ENCODE measurements around the gene ARSG. TPM values are rescaled to one million over a fixed set of nuclear protein-coding genes. Genes with fewer than 3 reads are reported as not detected.
"Not testable (repeated sequence)": the region's sequence is repeated elsewhere in the genome, so short reads cannot be mapped to it uniquely, and the experiment has no call there.

ARSG gene
- total RNA-seq, 2 donors from 2014 or later: 0.24 to 0.79 TPM

DNA sequence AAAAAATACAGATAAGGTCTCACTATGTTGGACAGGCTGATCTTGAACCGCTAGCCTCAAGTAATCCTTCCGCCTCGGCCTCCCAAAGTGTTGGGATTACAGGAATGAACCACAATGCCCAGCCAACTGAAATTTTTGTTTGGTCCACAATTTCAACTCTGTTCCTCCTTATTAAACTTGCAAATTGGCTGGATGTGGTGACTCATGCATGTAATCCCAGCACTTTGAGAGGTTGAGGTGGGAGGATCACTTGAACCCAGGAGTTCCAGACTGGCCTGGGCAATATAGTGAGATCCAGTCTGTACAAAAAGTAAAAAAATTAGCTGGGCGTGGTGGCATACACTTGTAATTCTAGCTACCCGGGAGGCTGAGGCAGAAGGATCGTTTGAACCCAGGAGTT is 13.4 kb downstream of the ARSG start:
- TF ChIP-seq, protein P1, sequence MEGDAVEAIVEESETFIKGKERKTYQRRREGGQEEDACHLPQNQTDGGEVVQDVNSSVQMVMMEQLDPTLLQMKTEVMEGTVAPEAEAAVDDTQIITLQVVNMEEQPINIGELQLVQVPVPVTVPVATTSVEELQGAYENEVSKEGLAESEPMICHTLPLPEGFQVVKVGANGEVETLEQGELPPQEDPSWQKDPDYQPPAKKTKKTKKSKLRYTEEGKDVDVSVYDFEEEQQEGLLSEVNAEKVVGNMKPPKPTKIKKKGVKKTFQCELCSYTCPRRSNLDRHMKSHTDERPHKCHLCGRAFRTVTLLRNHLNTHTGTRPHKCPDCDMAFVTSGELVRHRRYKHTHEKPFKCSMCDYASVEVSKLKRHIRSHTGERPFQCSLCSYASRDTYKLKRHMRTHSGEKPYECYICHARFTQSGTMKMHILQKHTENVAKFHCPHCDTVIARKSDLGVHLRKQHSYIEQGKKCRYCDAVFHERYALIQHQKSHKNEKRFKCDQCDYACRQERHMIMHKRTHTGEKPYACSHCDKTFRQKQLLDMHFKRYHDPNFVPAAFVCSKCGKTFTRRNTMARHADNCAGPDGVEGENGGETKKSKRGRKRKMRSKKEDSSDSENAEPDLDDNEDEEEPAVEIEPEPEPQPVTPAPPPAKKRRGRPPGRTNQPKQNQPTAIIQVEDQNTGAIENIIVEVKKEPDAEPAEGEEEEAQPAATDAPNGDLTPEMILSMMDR (IDR thresholded peaks at IDR 0.05): no peak
- Histone ChIP-seq H3K27me3 (no peaks in the 10 kb centered on the region), H3K4me3 (no peak overlapping the region), H3K4me1 (no peaks in the 10 kb centered on the region), H3K9ac (ENCODE audit: low read depth in 2 of 2, low read length in 2 of 2) (no peak overlapping the region), H3K36me3 (no peaks in the 10 kb centered on the region), H3K27ac (no peak overlapping the region), H3K9me3 (no peaks in the 10 kb centered on the region)
- intact Hi-C loops (cut with DNase I): no loop called here
- no peak for DNase-seq

DNA sequence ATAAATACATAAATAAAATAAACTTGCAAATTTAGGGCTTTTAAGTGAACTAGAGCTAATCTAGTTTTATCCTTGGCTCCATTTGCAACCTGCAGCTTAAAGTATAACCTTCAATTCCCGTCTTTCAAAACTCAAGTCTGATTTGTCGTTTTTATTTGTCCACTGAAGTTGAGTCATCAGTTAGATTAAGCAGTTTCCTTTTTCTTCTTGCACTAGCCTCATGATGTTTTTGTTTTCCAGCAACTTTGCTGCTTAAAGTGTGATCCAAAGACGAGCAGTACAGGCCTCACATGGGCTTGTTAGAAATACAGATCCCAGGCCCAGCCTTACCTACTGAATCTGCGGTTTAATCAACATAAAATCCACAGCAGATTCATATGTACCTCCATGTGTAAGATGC is 13.8 kb downstream of the ARSG start:
- Histone ChIP-seq H3K27me3 (no peaks in the 10 kb centered on the region), H3K4me1 (no peaks in the 10 kb centered on the region)
- intact Hi-C loops (cut with DNase I): no loop called here

DNA sequence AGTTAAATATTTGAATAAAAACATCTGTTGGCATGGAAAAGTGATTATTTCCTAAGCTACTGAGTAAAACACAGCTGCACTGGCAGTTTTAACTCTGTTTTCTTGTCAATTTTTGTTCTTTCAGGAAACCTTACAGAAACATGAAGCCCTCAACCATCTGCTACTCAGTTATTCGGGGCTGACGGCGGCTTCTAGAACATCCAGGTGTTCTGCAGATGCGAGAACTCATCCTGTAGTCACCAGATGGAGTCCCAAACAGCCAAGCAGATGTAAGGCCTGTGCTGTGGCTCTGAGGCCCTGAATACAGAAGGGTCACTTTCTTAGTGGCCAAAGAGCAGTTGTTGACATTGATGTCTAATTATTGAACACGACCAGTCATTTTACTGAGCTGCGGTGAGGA is 15.5 kb downstream of the ARSG start:
- H3K27me3 ChIP-seq: no peaks in the 10 kb centered on the region
- H3K9me3 ChIP-seq: no peaks in the 10 kb centered on the region
- no peak for DNase-seq
- H3K4me3 ChIP-seq: no peak overlapping the region
- TF ChIP-seq, protein P1 (IDR thresholded peaks at IDR 0.05): no peak
- no peaks in the 10 kb centered on the region for H3K36me3 ChIP-seq
- intact Hi-C loops (cut with DNase I): no loop called here
- H3K4me1 ChIP-seq: no peaks in the 10 kb centered on the region
- H3K9ac ChIP-seq (ENCODE audit: low read depth in 2 of 2, low read length in 2 of 2): no peak overlapping the region
- H3K27ac ChIP-seq: no peak overlapping the region

More for the DNA sequence above, 13.8 kb downstream of the ARSG start:
- DNase-seq: no peak
- TF ChIP-seq, protein P1 (IDR thresholded peaks at IDR 0.05): no peak
- Histone ChIP-seq H3K9me3 (no peaks in the 10 kb centered on the region), H3K4me3 (no peak overlapping the region), H3K9ac (ENCODE audit: low read depth in 2 of 2, low read length in 2 of 2) (no peak overlapping the region), H3K36me3 (no peaks in the 10 kb centered on the region), H3K27ac (no peak overlapping the region)

DNA sequence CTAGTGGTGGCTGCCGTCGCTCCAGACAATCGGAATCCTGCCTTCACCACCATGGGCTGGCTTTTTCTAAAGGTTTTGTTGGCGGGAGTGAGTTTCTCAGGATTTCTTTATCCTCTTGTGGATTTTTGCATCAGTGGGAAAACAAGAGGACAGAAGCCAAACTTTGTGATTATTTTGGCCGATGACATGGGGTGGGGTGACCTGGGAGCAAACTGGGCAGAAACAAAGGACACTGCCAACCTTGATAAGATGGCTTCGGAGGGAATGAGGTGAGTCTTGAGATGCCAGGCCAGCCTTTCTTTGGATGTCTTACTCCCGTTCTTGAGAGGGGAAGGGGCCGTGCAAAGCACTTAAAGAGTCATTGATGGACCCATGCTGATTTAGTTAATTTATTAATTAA is 16.1 kb downstream of the ARSG start:
- no peaks in the 10 kb centered on the region for H3K27me3 ChIP-seq
- H3K4me1 ChIP-seq: no peaks in the 10 kb centered on the region
- intact Hi-C loops (cut with DNase I): no loop called here
- DNase-seq: no peak
- no peaks in the 10 kb centered on the region for H3K36me3 ChIP-seq
- TF ChIP-seq, protein P1 (IDR thresholded peaks at IDR 0.05): no peak
- H3K27ac ChIP-seq: no peak overlapping the region
- no peaks in the 10 kb centered on the region for H3K9me3 ChIP-seq
- no peak overlapping the region for H3K4me3 ChIP-seq
- no peak overlapping the region for H3K9ac ChIP-seq (ENCODE audit: low read depth in 2 of 2, low read length in 2 of 2)

DNA sequence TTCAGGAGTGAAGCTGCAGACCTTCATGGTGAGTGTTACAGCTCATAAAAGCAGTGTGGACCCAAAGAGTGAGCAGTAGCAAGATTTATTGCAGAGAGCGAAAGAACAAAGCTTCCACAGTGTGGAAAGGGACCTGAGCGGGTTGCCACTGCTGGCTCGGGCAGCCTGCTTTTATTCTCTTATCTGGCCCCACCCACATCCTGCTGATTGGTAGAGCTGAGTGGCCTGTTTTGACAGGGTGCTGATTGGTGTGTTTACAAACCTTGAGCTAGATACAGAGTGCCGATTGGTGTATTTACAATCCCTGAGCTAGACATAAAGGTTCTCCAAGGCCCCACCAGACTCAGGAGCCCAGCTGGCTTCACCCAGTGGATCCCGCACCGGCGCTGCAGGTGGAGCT is 17.2 kb downstream of the ARSG start:
- DNase-seq; H3K4me1 ChIP-seq; H3K27me3 ChIP-seq; H3K9me3 ChIP-seq; H3K27ac ChIP-seq; intact Hi-C loops (cut with DNase I); H3K4me3 ChIP-seq; H3K9ac ChIP-seq (ENCODE audit: low read depth in 2 of 2, low read length in 2 of 2); H3K36me3 ChIP-seq: not testable (repeated sequence)

DNA sequence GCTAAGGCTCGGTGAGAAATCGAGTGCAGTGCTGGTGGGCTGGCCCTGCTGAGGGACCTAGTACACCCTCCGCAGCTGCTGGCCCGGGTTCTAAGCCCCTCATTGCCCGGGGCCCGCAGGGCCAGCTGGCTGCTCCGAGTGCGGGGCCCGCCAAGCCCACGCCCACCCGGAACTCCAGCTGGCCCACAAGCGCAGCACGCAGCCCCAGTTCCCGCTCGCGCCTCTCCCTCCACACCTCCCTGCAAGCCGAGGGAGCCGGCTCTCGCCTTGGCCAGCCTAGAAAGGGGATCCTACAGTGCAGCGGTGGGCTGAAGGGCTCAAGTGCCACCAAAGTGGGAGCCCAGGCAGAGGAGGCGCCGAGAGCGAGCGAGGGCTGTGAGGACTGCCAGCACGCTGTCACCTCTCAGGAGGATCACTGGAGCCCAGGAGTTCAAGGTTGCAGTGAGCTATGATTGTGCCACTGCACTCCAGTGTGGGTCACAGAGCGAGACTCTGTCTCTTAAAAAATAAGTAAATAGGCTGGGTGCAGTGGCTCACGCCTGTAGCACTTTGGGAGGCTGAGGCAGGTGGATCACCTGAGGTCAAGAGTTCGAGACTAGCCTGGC is 17.9 kb downstream of the ARSG start:
- DNase-seq; H3K4me1 ChIP-seq; H3K4me3 ChIP-seq; H3K9me3 ChIP-seq; H3K27ac ChIP-seq; H3K36me3 ChIP-seq; H3K9ac ChIP-seq (ENCODE audit: low read depth in 2 of 2, low read length in 2 of 2); intact Hi-C loops (cut with DNase I); H3K27me3 ChIP-seq: not testable (repeated sequence)

Data from colonic mucosa (tissue), 4 donors.